ENCODE data around the gene SLC24A3.

Gene SLC24A3

GRCh38 chr20:19259141-19259591 is 46.7 kb downstream of the SLC24A3 start:
- H3K4me2 ChIP-seq (ENCODE audit: low read depth, low read length, poor library complexity, severe bottlenecking), result peak overlapping the region; percentile 55

GRCh38 chr20:19260412-19261090 is 48.1 kb downstream of the SLC24A3 start:
- Histone ChIP-seq H2AFZ (ENCODE audit: low read length) (peak overlapping the region; percentile 28; the same call in 1 of the 2 replicates), H3K9me3 (ENCODE audit: insufficient read depth, low read depth, low read length) (no peaks in the 10 kb centered on the region), H4K20me1 (ENCODE audit: insufficient read depth, low read length, poor library complexity, severe bottlenecking) (no peaks in the 10 kb centered on the region), H3K9ac (ENCODE audit: low read depth, low read length, poor library complexity, severe bottlenecking) (no peak overlapping the region), H3F3A (ENCODE audit: low read depth) (no peaks in the 10 kb centered on the region), H3K4me2 (ENCODE audit: low read depth, low read length, poor library complexity, severe bottlenecking) (no peak overlapping the region), H3K79me2 (ENCODE audit: insufficient read depth, low read length) (no peaks in the 10 kb centered on the region), H3K4me1 (ENCODE audit: insufficient read depth, low read length, poor library complexity, severe bottlenecking) (peaks cover 40% of the 10 kb centered on the region), H3K4me3 (ENCODE audit: low read length, poor library complexity, severe bottlenecking) (no peak overlapping the region), H3K9me2 (replicated peaks; ENCODE audit: low read depth, low read length) (no peaks in the 10 kb centered on the region), H3K36me3 (ENCODE audit: insufficient read depth, low read length) (no peaks in the 10 kb centered on the region), H3K27me3 (ENCODE audit: insufficient read depth, low read length, poor library complexity, severe bottlenecking) (no peaks in the 10 kb centered on the region)
- TF ChIP-seq CTCF (conservative IDR thresholded peaks at IDR 0.05; ENCODE audit: low read length) (no peak), EZH2phosphoT487 (IDR thresholded peaks at IDR 0.05; ENCODE audit: borderline replicate concordance) (no peak)

More at GRCh38 chr20:19259141-19259591, 46.7 kb downstream of the SLC24A3 start:
- no peaks in the 10 kb centered on the region for H3K79me2 ChIP-seq (ENCODE audit: insufficient read depth, low read length)
- no peaks in the 10 kb centered on the region for H3K27me3 ChIP-seq (ENCODE audit: insufficient read depth, low read length, poor library complexity, severe bottlenecking)
- no peaks in the 10 kb centered on the region for H3F3A ChIP-seq (ENCODE audit: low read depth)
- H3K4me3 ChIP-seq (ENCODE audit: low read length, poor library complexity, severe bottlenecking), result peak overlapping the region; percentile 29
- no peaks in the 10 kb centered on the region for H3K36me3 ChIP-seq (ENCODE audit: insufficient read depth, low read length)
- H4K20me1 ChIP-seq (ENCODE audit: insufficient read depth, low read length, poor library complexity, severe bottlenecking), result no peaks in the 10 kb centered on the region
- peak overlapping the region; percentile 28 for H3K9ac ChIP-seq (ENCODE audit: low read depth, low read length, poor library complexity, severe bottlenecking)
- peaks cover 40% of the 10 kb centered on the region for H3K4me1 ChIP-seq (ENCODE audit: insufficient read depth, low read length, poor library complexity, severe bottlenecking)
- H3K9me3 ChIP-seq (ENCODE audit: insufficient read depth, low read depth, low read length), result no peaks in the 10 kb centered on the region
- no peaks in the 10 kb centered on the region for H3K9me2 ChIP-seq (replicated peaks; ENCODE audit: low read depth, low read length)
- H2AFZ ChIP-seq (ENCODE audit: low read length), result peak overlapping the region; percentile 55; the same call in 1 of the 2 replicates
- no peak for TF ChIP-seq CTCF (conservative IDR thresholded peaks at IDR 0.05; ENCODE audit: low read length)
- TF ChIP-seq EZH2phosphoT487 (IDR thresholded peaks at IDR 0.05; ENCODE audit: borderline replicate concordance), result no peak

DNA sequence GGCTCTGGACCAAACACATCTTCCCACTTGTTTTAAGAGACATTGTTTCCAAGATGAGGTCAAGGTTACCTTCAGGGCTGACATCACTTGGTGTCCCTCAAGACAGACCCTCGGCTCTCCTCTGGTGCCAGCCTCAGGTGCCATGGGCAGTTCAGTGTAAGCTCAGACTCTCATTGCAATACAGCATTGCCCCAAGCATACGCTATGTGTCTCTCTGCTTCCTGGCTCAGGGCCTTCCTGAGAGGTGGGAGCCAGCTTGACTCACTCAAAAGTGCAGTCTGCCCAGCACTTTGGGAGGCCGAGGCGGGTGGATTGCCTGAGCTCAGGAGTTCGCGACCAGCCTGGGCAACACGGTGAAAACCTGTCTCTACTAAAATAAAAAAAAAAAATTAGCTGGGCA is 51.7 kb downstream of the SLC24A3 start:
- Histone ChIP-seq H3K9me2 (replicated peaks; ENCODE audit: low read depth, low read length) (no peaks in the 10 kb centered on the region), H3K27me3 (ENCODE audit: insufficient read depth, low read length, poor library complexity, severe bottlenecking) (no peaks in the 10 kb centered on the region), H3K79me2 (ENCODE audit: insufficient read depth, low read length) (no peaks in the 10 kb centered on the region), H3K4me2 (ENCODE audit: low read depth, low read length, poor library complexity, severe bottlenecking) (no peak overlapping the region), H3K4me3 (ENCODE audit: low read length, poor library complexity, severe bottlenecking) (no peak overlapping the region), H3K9ac (ENCODE audit: low read depth, low read length, poor library complexity, severe bottlenecking) (no peak overlapping the region), H2AFZ (ENCODE audit: low read length) (no peak overlapping the region), H3K36me3 (ENCODE audit: insufficient read depth, low read length) (no peaks in the 10 kb centered on the region), H3F3A (ENCODE audit: low read depth) (0 out of 2 replicates have a peak, but pooled peaks cover 2% of the 10 kb centered on the region), H4K20me1 (ENCODE audit: insufficient read depth, low read length, poor library complexity, severe bottlenecking) (no peaks in the 10 kb centered on the region), H3K9me3 (ENCODE audit: insufficient read depth, low read depth, low read length) (no peaks in the 10 kb centered on the region), H3K4me1 (ENCODE audit: insufficient read depth, low read length, poor library complexity, severe bottlenecking) (peaks cover 33% of the 10 kb centered on the region)
- TF ChIP-seq EZH2phosphoT487 (IDR thresholded peaks at IDR 0.05; ENCODE audit: borderline replicate concordance) (no peak), CTCF (conservative IDR thresholded peaks at IDR 0.05; ENCODE audit: low read length) (no peak)
